B cell (primary cell): ENCODE results near the gene ST6GAL1. TPM values are rescaled to one million over a fixed set of nuclear protein-coding genes. Genes with fewer than 3 reads are reported as not detected.

Source experiments
- ATAC-seq: fragments of 200-7000 bp; cut with Tn5 transposase; one replicate; pipeline ENCODE4 v1.10.0; 2021; ENCODE audit warnings: low read depth, mild to moderate bottlenecking, moderate number of reproducible peaks, moderate library complexity
- CTCF ChIA-PET: fragments of 350-600 bp; sonication (Branson Sonifier 250); formaldehyde crosslinking; loops from one replicate; lab custom pipeline; 2021; ENCODE audit warnings: antibody characterized with exemption, inconsistent platforms; lab: Charles Lee
- POLR2A ChIA-PET: fragments of 350-600 bp; sonication (Branson Sonifier 250); formaldehyde crosslinking; loops from one replicate; lab custom pipeline; 2021; ENCODE audit warnings: antibody characterized with exemption; lab: Charles Lee
- DNase-seq: peaks from one replicate; pipeline ENCODE4 v3.0.0; 2013
- H2AFZ ChIP-seq: 2 replicates; pipeline ENCODE4 v1.6.1; 2012; ENCODE audit warnings: mild to moderate bottlenecking, low read depth, low read length; ENCODE audit not compliant: insufficient read depth, poor library complexity, severe bottlenecking
- H3K27ac ChIP-seq, 2 donors: 1 replicate in 1 of 2; 2 replicates in 1 of 2; pipeline ENCODE4 v1.5.1; 2012 to 2013; ENCODE audit warnings: low read length in 2 of 2, mild to moderate bottlenecking in 2 of 2, moderate library complexity in 1 of 2
- H3K27me3 ChIP-seq, 4 experiments: fragments of 200-600 bp in 1 of 4; sonication (generic) in 1 of 4; replicated peaks in 1 of 4; 1 replicate in 2 of 4; 2 replicates in 2 of 4; pipeline versions ENCODE4 v1.6.1 to v1.7.0; 2013 to 2016; ENCODE audit warnings: low read length in 3 of 4, mild to moderate bottlenecking in 2 of 4, mixed read lengths in 1 of 4, moderate library complexity in 1 of 4; ENCODE audit not compliant: insufficient read depth in 4 of 4, control insufficient read depth in 3 of 4; ENCODE audit errors: control extremely low read depth in 1 of 4
- H3K36me3 ChIP-seq, 2 experiments: replicated peaks in 1 of 2; 1 replicate in 1 of 2; 2 replicates in 1 of 2; pipeline versions ENCODE4 v1.6.1 to v1.7.1; 2013; ENCODE audit warnings: low read length in 1 of 2; ENCODE audit not compliant: insufficient read depth in 2 of 2, control insufficient read depth in 1 of 2; ENCODE audit errors: control extremely low read depth in 1 of 2, extremely low read depth in 1 of 2
- H3K4me1 ChIP-seq, 2 donors: fragments of 200-600 bp in 1 of 2; sonication (generic) in 1 of 2; 1 replicate in 1 of 2; 2 replicates in 1 of 2; pipeline versions ENCODE4 v1.5.1 to v1.6.1; 2013 to 2017; ENCODE audit warnings: low read length in 2 of 2; ENCODE audit not compliant: control insufficient read depth in 2 of 2, insufficient read depth in 2 of 2
- H3K4me2 ChIP-seq: replicated peaks from 2 replicates; pipeline ENCODE3; 2012; ENCODE audit warnings: mild to moderate bottlenecking, low read depth, low read length; ENCODE audit not compliant: poor library complexity, severe bottlenecking
- H3K4me3 ChIP-seq, 5 experiments: fragments of 200-600 bp in 1 of 5; sonication (generic) in 1 of 5; 1 replicate in 3 of 5; 2 replicates in 2 of 5; pipeline versions ENCODE4 v1.5.1 to v1.7.0; 2011 to 2016; ENCODE audit warnings: low read length in 4 of 5, mild to moderate bottlenecking in 4 of 5, low read depth in 2 of 5, control low read depth in 1 of 5, moderate library complexity in 1 of 5; ENCODE audit not compliant: insufficient read depth in 1 of 5; ENCODE audit errors: control extremely low read depth in 1 of 5, extremely low read depth in 1 of 5
- H3K79me2 ChIP-seq: fragments of 200-600 bp; sonication (generic); one replicate; pipeline ENCODE4 v1.6.0; 2016; ENCODE audit warnings: low read length; ENCODE audit not compliant: control insufficient read depth, insufficient read depth
- H3K9ac ChIP-seq: fragments of 200-600 bp; sonication (generic); 2 replicates; pipeline ENCODE4 v1.6.1; 2017; ENCODE audit warnings: mild to moderate bottlenecking, low read length, moderate library complexity
- H3K9me3 ChIP-seq, 3 donors: one replicate each; pipeline versions ENCODE4 v1.6.1 to v1.7.1; 2013; ENCODE audit warnings: low read length in 2 of 3; ENCODE audit not compliant: control insufficient read depth in 2 of 3, insufficient read depth in 1 of 3; ENCODE audit errors: control extremely low read depth in 1 of 3
- H4K20me1 ChIP-seq: 2 replicates; pipeline ENCODE4 v1.6.0; 2012; ENCODE audit warnings: mild to moderate bottlenecking, low read length; ENCODE audit not compliant: insufficient read depth, control insufficient read depth, poor library complexity, severe bottlenecking
- H3K27ac Mint-ChIP-seq: one replicate; pipeline ENCODE4 v1.8.0; 2021; ENCODE audit warnings: mixed read lengths
- H3K27me3 Mint-ChIP-seq: one replicate; pipeline ENCODE4 v1.8.0; 2021; ENCODE audit warnings: mixed read lengths
- H3K4me1 Mint-ChIP-seq: one replicate; pipeline ENCODE4 v1.8.0; 2021; ENCODE audit warnings: mixed read lengths
- H3K4me3 Mint-ChIP-seq: one replicate; pipeline ENCODE4 v1.8.0; 2021; ENCODE audit warnings: mixed read lengths
- H3K9me3 Mint-ChIP-seq: one replicate; pipeline ENCODE4 v1.8.0; 2022; ENCODE audit warnings: mixed read lengths; ENCODE audit not compliant: insufficient read depth
- EZH2 ChIP-seq: IDR thresholded peaks from 2 replicates; pipeline ENCODE4 v1.6.1; 2012; ENCODE audit warnings: borderline replicate concordance, low read depth, mild to moderate bottlenecking, moderate library complexity, low read length; ENCODE audit not compliant: insufficient read depth, poor library complexity, severe bottlenecking
- WGBS: methylation state at CpG from one replicate; pipeline ENCODE4 v1.1.5; 2013; ENCODE audit warnings: missing lambda C conversion rate; ENCODE audit not compliant: insufficient coverage; 5-methylcytosine and 5-hydroxymethylcytosine counted together
- intact Hi-C: fragments of 100-400 bp; cut with micrococcal nuclease; formaldehyde crosslinking; loops from one replicate; pipeline ENCODE4 v1.10.0; 2022
- polyA plus RNA-seq: library from polyadenylated mRNA; depleted of rRNA; stranded (reverse); fragments of >200 nt; gene quantifications from 2 replicates; pipeline ENCODE4 v1.2.3, GENCODE V29; 2012
- total RNA-seq, 2 donors: library from RNA; stranded (reverse); fragments of 120-200 nt in 1 of 2; gene quantifications; 1 replicate in 1 of 2; 2 replicates in 1 of 2; pipeline versions ENCODE4 v1.2.3 to v1.2.4, GENCODE V29; 2013 to 2022
- TF ChIP-seq, protein P1 (sequence below): fragments of 200-600 bp; IDR thresholded peaks from one replicate; pipeline ENCODE4 v1.8.0; 2022; ENCODE audit warnings: antibody characterized with exemption, mild to moderate bottlenecking

Gene ST6GAL1
- total and polyA plus RNA-seq, 2 donors (not counting 1 experiment from before 2014, with no cell fraction given): 174 to 563 TPM

DNA sequence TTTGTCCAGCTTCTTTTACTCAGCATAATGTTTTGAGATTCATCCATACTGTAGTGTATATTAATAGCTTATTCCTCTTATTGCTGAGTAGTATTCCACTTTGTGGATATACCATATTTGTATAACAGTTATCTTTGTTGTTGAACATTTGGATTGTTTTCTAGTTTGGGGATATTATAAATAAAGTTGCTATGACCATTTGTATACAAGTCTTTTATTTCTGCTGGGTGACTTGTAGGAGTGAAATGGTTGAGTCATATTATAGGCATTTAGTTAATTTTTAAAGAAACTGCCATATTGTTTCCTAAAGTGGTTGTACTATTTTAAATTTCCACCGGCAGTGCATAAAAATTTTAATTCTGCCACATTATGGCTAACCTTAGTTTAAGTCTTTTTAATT is 155.6 kb downstream of the ST6GAL1 start:
- POLR2A ChIA-PET: interaction anchor here (0.6 to 0.7 kb wide), 2 partner anchors 8 to 60 kb away, joined by 5 read pairs; no protein-coding TSS in a partner anchor
- no peak overlapping the region for H3K4me3 Mint-ChIP-seq
- no peak for ATAC-seq

DNA sequence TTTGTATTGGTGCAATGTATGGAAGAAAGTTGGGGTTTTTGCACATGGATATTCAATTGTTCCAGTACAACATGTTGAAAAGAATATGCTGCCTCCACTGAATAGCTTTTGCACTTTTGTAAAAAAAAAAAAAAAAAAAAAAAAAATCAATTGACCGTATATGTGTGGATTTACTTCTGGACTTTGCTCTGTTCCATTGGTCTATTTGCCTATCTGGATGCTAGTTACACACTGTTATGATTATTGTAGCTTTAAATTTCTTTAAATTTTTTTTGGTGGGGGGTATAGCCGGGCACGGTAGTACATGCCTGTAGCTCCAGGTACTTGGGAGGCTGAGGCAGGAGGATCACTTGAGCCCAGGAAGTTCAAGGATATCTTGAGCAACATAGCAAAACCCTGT is 156.5 kb downstream of the ST6GAL1 start:
- intact Hi-C loops: no loop called here
- no peak overlapping the region for H3K9ac ChIP-seq
- no CpG with 5 or more reads among the region's 3 CpGs for WGBS
- ChIA-PET POLR2A (interaction anchor here (0.6 kb wide), 2 partner anchors 31 to 55 kb away, joined by 3 to 4 read pairs; no protein-coding TSS in a partner anchor), CTCF (interaction anchor here (1.2 kb wide), 1 partner anchor 26 kb away, joined by 4 read pairs; no protein-coding TSS in a partner anchor)
- H3K79me2 ChIP-seq: no peaks in the 10 kb centered on the region
- Mint-ChIP-seq H3K27ac (no peak overlapping the region), H3K4me1 (peaks cover 12% of the 10 kb centered on the region), H3K27me3 (no peaks in the 10 kb centered on the region), H3K4me3 (no peak overlapping the region), H3K9me3 (peaks cover 11% of the 10 kb centered on the region)
- peaks cover 0 to 3% of the 10 kb centered on the region in 2 donors for H3K4me1 ChIP-seq
- no peaks in the 10 kb centered on the region for H3K36me3 ChIP-seq
- no peak for DNase-seq
- TF ChIP-seq EZH2: no peak
- TF ChIP-seq, protein P1, sequence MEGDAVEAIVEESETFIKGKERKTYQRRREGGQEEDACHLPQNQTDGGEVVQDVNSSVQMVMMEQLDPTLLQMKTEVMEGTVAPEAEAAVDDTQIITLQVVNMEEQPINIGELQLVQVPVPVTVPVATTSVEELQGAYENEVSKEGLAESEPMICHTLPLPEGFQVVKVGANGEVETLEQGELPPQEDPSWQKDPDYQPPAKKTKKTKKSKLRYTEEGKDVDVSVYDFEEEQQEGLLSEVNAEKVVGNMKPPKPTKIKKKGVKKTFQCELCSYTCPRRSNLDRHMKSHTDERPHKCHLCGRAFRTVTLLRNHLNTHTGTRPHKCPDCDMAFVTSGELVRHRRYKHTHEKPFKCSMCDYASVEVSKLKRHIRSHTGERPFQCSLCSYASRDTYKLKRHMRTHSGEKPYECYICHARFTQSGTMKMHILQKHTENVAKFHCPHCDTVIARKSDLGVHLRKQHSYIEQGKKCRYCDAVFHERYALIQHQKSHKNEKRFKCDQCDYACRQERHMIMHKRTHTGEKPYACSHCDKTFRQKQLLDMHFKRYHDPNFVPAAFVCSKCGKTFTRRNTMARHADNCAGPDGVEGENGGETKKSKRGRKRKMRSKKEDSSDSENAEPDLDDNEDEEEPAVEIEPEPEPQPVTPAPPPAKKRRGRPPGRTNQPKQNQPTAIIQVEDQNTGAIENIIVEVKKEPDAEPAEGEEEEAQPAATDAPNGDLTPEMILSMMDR: no peak
- peaks cover 10 to 27% (median 16%) of the 10 kb centered on the region in 3 donors for H3K9me3 ChIP-seq
- H2AFZ ChIP-seq: no peak overlapping the region
- H4K20me1 ChIP-seq: no peaks in the 10 kb centered on the region
- H3K4me2 ChIP-seq: no peak overlapping the region
- no peaks in the 10 kb centered on the region for H3K27me3 ChIP-seq
- ATAC-seq: no peak
- no peak overlapping the region for H3K27ac ChIP-seq
- H3K4me3 ChIP-seq: no peak overlapping the region

More for the DNA sequence above, 155.6 kb downstream of the ST6GAL1 start:
- no peak overlapping the region for H3K27ac Mint-ChIP-seq
- TF ChIP-seq, protein P1: no peak
- TF ChIP-seq EZH2: no peak
- Histone ChIP-seq H3K79me2 (no peaks in the 10 kb centered on the region), H3K9ac (no peak overlapping the region), H3K4me1 (peaks cover 0 to 3% of the 10 kb centered on the region in 2 donors), H3K4me2 (no peak overlapping the region), H4K20me1 (no peaks in the 10 kb centered on the region), H3K27me3 (no peaks in the 10 kb centered on the region), H3K27ac (no peak overlapping the region), H2AFZ (no peak overlapping the region), H3K36me3 (no peaks in the 10 kb centered on the region), H3K4me3 (no peak overlapping the region), H3K9me3 (peaks cover 10 to 27% (median 16%) of the 10 kb centered on the region in 3 donors)
- intact Hi-C loops: no loop called here
- H3K9me3 Mint-ChIP-seq: peaks cover 11% of the 10 kb centered on the region
- H3K27me3 Mint-ChIP-seq: no peaks in the 10 kb centered on the region
- CTCF ChIA-PET: interaction anchor here (2.8 kb wide), 1 partner anchor 236 kb away, joined by 14 read pairs; no protein-coding TSS in a partner anchor
- H3K4me1 Mint-ChIP-seq: peaks cover 12% of the 10 kb centered on the region
- WGBS: no CpG with 5 or more reads among the region's 1 CpG
- DNase-seq: no peak
